A673 (cell line): Measurements from ENCODE around the gene ATOH8. TPM values are rescaled to one million over a fixed set of nuclear protein-coding genes. Genes with fewer than 3 reads are reported as not detected.

Experiments
- BruUV-seq: library from RNA; stranded (reverse); fragments of 400-500 nt; replicated peaks from 2 replicates; lab custom pipeline; 2021; lab: Mats Ljungman, UMichigan
- CTCF ChIA-PET: fragments of 300-600 bp; sonication (Branson Sonifier 250); formaldehyde crosslinking; loops from one replicate; lab custom pipeline; 2022; ENCODE audit warnings: antibody characterized with exemption; lab: Charles Lee
- POLR2A ChIA-PET: fragments of 300-600 bp; sonication (Branson Sonifier 250); formaldehyde crosslinking; loops from one replicate; lab custom pipeline; 2022; ENCODE audit warnings: antibody characterized with exemption; ENCODE audit not compliant: low non-redundant PET; lab: Charles Lee
- DNase-seq: peaks from one replicate; pipeline ENCODE4 v3.0.0-alpha.2; 2015; ENCODE audit warnings: low spot score
- H3K27ac ChIP-seq: fragments of 200-600 bp; sonication (generic); 2 replicates; pipeline ENCODE4 v1.5.1; 2016; ENCODE audit warnings: mixed run types, low read depth, mild to moderate bottlenecking, mixed read lengths, antibody characterized with exemption, low read length; ENCODE audit not compliant: poor library complexity, severe bottlenecking
- H3K27me3 ChIP-seq: fragments of 200-600 bp; sonication (generic); replicated peaks from 2 replicates; pipeline ENCODE4 v1.6.1; 2017; ENCODE audit warnings: mixed run types, low read depth, mild to moderate bottlenecking, mixed read lengths, antibody characterized with exemption, low read length; ENCODE audit not compliant: insufficient read depth, poor library complexity
- H3K36me3 ChIP-seq: fragments of 200-600 bp; sonication (generic); 2 replicates; pipeline ENCODE4 v1.6.1; 2016; ENCODE audit warnings: mixed run types, mild to moderate bottlenecking, mixed read lengths, antibody characterized with exemption, low read length; ENCODE audit not compliant: insufficient read depth, poor library complexity, severe bottlenecking
- H3K4me1 ChIP-seq: fragments of 200-600 bp; sonication (generic); 2 replicates; pipeline ENCODE4 v1.6.1; 2017; ENCODE audit warnings: mixed run types, mild to moderate bottlenecking, mixed read lengths, antibody characterized with exemption, low read length; ENCODE audit not compliant: insufficient read depth, poor library complexity, severe bottlenecking
- H3K4me3 ChIP-seq: fragments of 200-600 bp; sonication (generic); 2 replicates; pipeline ENCODE4 v1.5.1; 2016; ENCODE audit warnings: low read depth, mixed run types, mild to moderate bottlenecking, mixed read lengths, low read length; ENCODE audit not compliant: poor library complexity, severe bottlenecking
- H3K9me3 ChIP-seq: fragments of 200-600 bp; sonication (generic); 2 replicates; pipeline ENCODE4 v1.6.1; 2016; ENCODE audit warnings: mixed run types, low read depth, mild to moderate bottlenecking, mixed read lengths, antibody characterized with exemption, low read length; ENCODE audit not compliant: poor library complexity, severe bottlenecking
- CTCF ChIP-seq: fragments of 300-800, 200-600 bp; sonication (generic); conservative IDR thresholded peaks from 2 replicates; pipeline ENCODE4 v1.5.1; 2017; ENCODE audit warnings: low read depth, mild to moderate bottlenecking, antibody characterized with exemption, low read length, moderate library complexity, mixed read lengths
- EZH2 ChIP-seq: fragments of 200-600 bp; sonication (generic); IDR thresholded peaks from 2 replicates; pipeline ENCODE4 v1.6.1; 2017; ENCODE audit warnings: borderline replicate concordance, low read depth, mild to moderate bottlenecking, mixed read lengths, antibody characterized with exemption, low read length; ENCODE audit not compliant: poor library complexity, severe bottlenecking
- intact Hi-C: fragments of 100-400 bp; cut with micrococcal nuclease; formaldehyde crosslinking; loops from one replicate; pipeline ENCODE4 v1.10.0; 2022; ENCODE audit not compliant: unreplicated experiment
- total RNA-seq: library from RNA; stranded (reverse); gene quantifications from 2 replicates; pipeline ENCODE4 v1.2.3, GENCODE V29; 2021

Gene ATOH8
- total RNA-seq, 1 experiment from 2014 or later, result 4.6 TPM

- no peak for DNase-seq
- TF ChIP-seq EZH2 (no peak), CTCF (no peak)
- no TSS peak for BruUV-seq
- Histone ChIP-seq H3K36me3 (no peaks in the 10 kb centered on the region), H3K9me3 (no peaks in the 10 kb centered on the region), H3K27ac (no peak overlapping the region), H3K4me3 (no peak overlapping the region), H3K27me3 (no peaks in the 10 kb centered on the region), H3K4me1 (no peaks in the 10 kb centered on the region)
- intact Hi-C loops, result no loop called here
- ChIA-PET CTCF (no interaction called here), POLR2A (no interaction called here)
Observed at GRCh38 chr2:85730686-85731230, 23.0 kb upstream of the ATOH8 start.

- ChIA-PET POLR2A (no interaction called here), CTCF (no interaction called here)
- no peaks in the 10 kb centered on the region for H3K27me3 ChIP-seq
- no peaks in the 10 kb centered on the region for H3K36me3 ChIP-seq
- DNase-seq, result no peak
- intact Hi-C loops, result no loop called here
- H3K27ac ChIP-seq, result no peak overlapping the region
- TF ChIP-seq CTCF (no peak), EZH2 (no peak)
- H3K4me3 ChIP-seq, result no peak overlapping the region
- no peaks in the 10 kb centered on the region for H3K4me1 ChIP-seq
- H3K9me3 ChIP-seq, result no peaks in the 10 kb centered on the region
- BruUV-seq, result no TSS peak
Observed at GRCh38 chr2:85731606-85732005, 22.2 kb upstream of the ATOH8 start.

- intact Hi-C loops, result no loop called here
- no TSS peak for BruUV-seq
- Histone ChIP-seq H3K4me3 (no peak overlapping the region), H3K4me1 (no peaks in the 10 kb centered on the region), H3K36me3 (no peaks in the 10 kb centered on the region), H3K27ac (no peak overlapping the region), H3K9me3 (no peaks in the 10 kb centered on the region), H3K27me3 (no peaks in the 10 kb centered on the region)
- no peak for DNase-seq
- TF ChIP-seq EZH2, result no peak
- no peak for TF ChIP-seq CTCF
- POLR2A ChIA-PET, result no interaction called here
- CTCF ChIA-PET, result no interaction called here
Observed at GRCh38 chr2:85732467-85733120, 21.2 kb upstream of the ATOH8 start.
